H1 (cell line): Measurements from ENCODE around the gene ADGRA3. TPM values are rescaled to one million over a fixed set of nuclear protein-coding genes. Genes with fewer than 3 reads are reported as not detected.

ENCODE experiments used
- CTCF ChIA-PET: fragments of 300-600 bp; sonication (Branson Sonifier 250); formaldehyde crosslinking; loops from one replicate; lab custom pipeline; 2021; ENCODE audit not compliant: partially characterized antibody; lab: Charles Lee
- POLR2A ChIA-PET: fragments of 300-600 bp; sonication (Branson Sonifier 250); formaldehyde crosslinking; loops from one replicate; lab custom pipeline; 2021; ENCODE audit warnings: inconsistent platforms; ENCODE audit not compliant: partially characterized antibody; lab: Charles Lee
- DNase-seq, 2 experiments: peaks; one replicate each; pipeline versions ENCODE4 v3.0.0 to v3.0.0-alpha.2; 2010 to 2022; ENCODE audit warnings: low spot score in 2 of 2, low read depth in 1 of 2, mixed read lengths in 1 of 2
- FAIRE-seq: peaks from 2 replicates; lab custom pipeline; 2011; peaks lifted over from hg19 to GRCh38; lab: Jason Lieb, UNC
- H2AFZ ChIP-seq: 2 replicates; pipeline ENCODE4 v1.8.1; 2012; ENCODE audit warnings: low read length, inconsistent platforms
- H2AK5ac ChIP-seq: 2 replicates; pipeline ENCODE4 v1.6.1; 2013; ENCODE audit warnings: low read depth, low read length
- H2BK120ac ChIP-seq: replicated peaks from 2 replicates; pipeline ENCODE3; 2013; ENCODE audit warnings: low read depth, low read length, inconsistent platforms
- H2BK12ac ChIP-seq: 2 replicates; pipeline ENCODE4 v1.6.1; 2013; ENCODE audit warnings: low read depth, low read length
- H2BK15ac ChIP-seq: 2 replicates; pipeline ENCODE4 v1.6.1; 2013; ENCODE audit warnings: low read length
- H2BK20ac ChIP-seq: 2 replicates; pipeline ENCODE4 v1.6.1; 2013; ENCODE audit warnings: low read length
- H2BK5ac ChIP-seq: 2 replicates; pipeline ENCODE4 v1.6.1; 2013; ENCODE audit warnings: low read depth, low read length
- H3K14ac ChIP-seq: 2 replicates; pipeline ENCODE4 v1.6.1; 2013; ENCODE audit warnings: inconsistent platforms; ENCODE audit not compliant: insufficient read length
- H3K18ac ChIP-seq: 2 replicates; pipeline ENCODE4 v1.6.1; 2013; ENCODE audit warnings: low read length; ENCODE audit errors: extremely low read depth
- H3K23ac ChIP-seq: 2 replicates; pipeline ENCODE4 v1.6.1; 2013; ENCODE audit warnings: inconsistent platforms; ENCODE audit not compliant: insufficient read length
- H3K23me2 ChIP-seq: 2 replicates; pipeline ENCODE4 v1.6.1; 2013; ENCODE audit warnings: low read depth, low read length
- H3K27ac ChIP-seq: 2 replicates; pipeline ENCODE4 v1.6.1; 2011; ENCODE audit warnings: low read depth, low read length, inconsistent platforms
- H3K27me3 ChIP-seq, 4 experiments: replicated peaks in 1 of 4; 1 replicate in 1 of 4; 2 replicates in 3 of 4; pipeline versions ENCODE4 v1.6.1 to v1.8.1; 2011 to 2013; ENCODE audit warnings: low read length in 3 of 4, mild to moderate bottlenecking in 3 of 4, inconsistent platforms in 2 of 4, mixed read lengths in 2 of 4, moderate library complexity in 1 of 4; ENCODE audit not compliant: control insufficient read depth in 3 of 4, insufficient read depth in 3 of 4; ENCODE audit errors: extremely low read depth in 1 of 4
- H3K36me3 ChIP-seq, 4 experiments: 2 replicates each; pipeline versions ENCODE4 v1.6.1 to v1.8.1; 2011 to 2013; ENCODE audit warnings: mild to moderate bottlenecking in 4 of 4, low read length in 3 of 4, moderate library complexity in 2 of 4, control low read depth in 1 of 4, inconsistent platforms in 1 of 4; ENCODE audit not compliant: insufficient read depth in 4 of 4, control insufficient read depth in 2 of 4
- H3K4ac ChIP-seq: replicated peaks from 2 replicates; pipeline ENCODE3; 2013; ENCODE audit warnings: low read length, low read depth, mixed read lengths, inconsistent platforms; ENCODE audit not compliant: insufficient read length
- H3K4me1 ChIP-seq, 4 experiments: replicated peaks in 1 of 4; 1 replicate in 1 of 4; 2 replicates in 3 of 4; pipeline versions ENCODE4 v1.6.1 to v1.8.1; 2011 to 2013; ENCODE audit warnings: low read length in 3 of 4, inconsistent platforms in 2 of 4, mixed read lengths in 1 of 4; ENCODE audit not compliant: insufficient read depth in 4 of 4, control insufficient read depth in 3 of 4
- H3K4me2 ChIP-seq, 2 experiments: 2 replicates each; pipeline versions ENCODE4 v1.6.1 to v1.8.1; 2011 to 2013; ENCODE audit warnings: low read depth in 2 of 2, low read length in 2 of 2, control low read depth in 1 of 2, inconsistent platforms in 1 of 2, mild to moderate bottlenecking in 1 of 2; ENCODE audit not compliant: insufficient read depth in 1 of 2
- H3K4me3 ChIP-seq, 4 experiments: fragments of 200-600, 300-600 bp in 1 of 4; sonication (generic), shearing (Covaris generic), sonication (Bioruptor Twin) in 1 of 4; 2 replicates each; pipeline versions ENCODE4 v1.5.1 to v1.8.1; 2011 to 2016; ENCODE audit warnings: low read length in 4 of 4, low read depth in 3 of 4, control low read depth in 2 of 4, inconsistent platforms in 2 of 4, mild to moderate bottlenecking in 2 of 4, mixed read lengths in 1 of 4, moderate library complexity in 1 of 4; ENCODE audit not compliant: insufficient read depth in 2 of 4; ENCODE audit errors: extremely low read depth in 1 of 4
- H3K56ac ChIP-seq: replicated peaks from 2 replicates; pipeline ENCODE3; 2013; ENCODE audit warnings: low read depth, mild to moderate bottlenecking, mixed read lengths, low read length, inconsistent platforms; ENCODE audit not compliant: insufficient read length
- H3K79me1 ChIP-seq: 2 replicates; pipeline ENCODE4 v1.6.1; 2013; ENCODE audit warnings: low read depth, low read length, control low read depth
- H3K79me2 ChIP-seq, 2 experiments: 2 replicates each; pipeline versions ENCODE4 v1.6.1 to v1.8.1; 2012 to 2013; ENCODE audit warnings: low read length in 2 of 2, mild to moderate bottlenecking in 2 of 2, inconsistent platforms in 1 of 2; ENCODE audit not compliant: insufficient read depth in 2 of 2, control insufficient read depth in 1 of 2
- H3K9ac ChIP-seq, 4 experiments: replicated peaks in 1 of 4; 1 replicate in 1 of 4; 2 replicates in 3 of 4; pipeline versions ENCODE4 v1.6.1 to v1.8.1; 2011 to 2013; ENCODE audit warnings: low read depth in 3 of 4, low read length in 3 of 4, control low read depth in 2 of 4, mild to moderate bottlenecking in 2 of 4, moderate library complexity in 2 of 4, inconsistent platforms in 1 of 4; ENCODE audit errors: extremely low read depth in 1 of 4
- H3K9me3 ChIP-seq, 2 experiments: 2 replicates each; pipeline versions ENCODE4 v1.6.1 to v1.8.1; 2012 to 2013; ENCODE audit warnings: mild to moderate bottlenecking in 2 of 2, moderate library complexity in 2 of 2, control low read depth in 1 of 2, inconsistent platforms in 1 of 2, low read depth in 1 of 2, low read length in 1 of 2, mixed read lengths in 1 of 2; ENCODE audit not compliant: insufficient read depth in 2 of 2
- H4K20me1 ChIP-seq, 2 experiments: replicated peaks in 1 of 2; 2 replicates each; pipeline versions ENCODE3 to v1.8.1; 2011 to 2013; ENCODE audit warnings: inconsistent platforms in 2 of 2, low read length in 2 of 2, mild to moderate bottlenecking in 1 of 2; ENCODE audit not compliant: insufficient read depth in 2 of 2, control insufficient read depth in 1 of 2
- H4K5ac ChIP-seq: 2 replicates; pipeline ENCODE4 v1.6.1; 2013; ENCODE audit warnings: low read length, low read depth, mixed read lengths, inconsistent platforms; ENCODE audit not compliant: insufficient read length
- H4K8ac ChIP-seq: 2 replicates; pipeline ENCODE4 v1.8.0; 2013; ENCODE audit warnings: mild to moderate bottlenecking, moderate library complexity, low read length, inconsistent platforms; ENCODE audit not compliant: insufficient read depth; ENCODE audit errors: extremely low read depth
- H4K91ac ChIP-seq: replicated peaks from 2 replicates; pipeline ENCODE3; 2013; ENCODE audit warnings: low read length, mixed read lengths, inconsistent platforms; ENCODE audit not compliant: insufficient read length
- HDAC2 ChIP-seq, 2 experiments: fragments of 300-600 bp in 1 of 2; sonication (generic) in 1 of 2; IDR thresholded peaks; 2 replicates each; pipeline ENCODE4 v1.6.1; 2011 to 2012; ENCODE audit warnings: low read depth in 2 of 2, low read length in 2 of 2, mild to moderate bottlenecking in 2 of 2, moderate library complexity in 2 of 2, borderline replicate concordance in 1 of 2, inconsistent platforms in 1 of 2
- WGBS, 2 experiments: shearing (Covaris generic) in 1 of 2; methylation state at CpG; one replicate each; pipeline versions ENCODE4 v1.1.6 to v1.1.7; 2013 to 2015; ENCODE audit warnings: low lambda C conversion rate in 2 of 2, mixed read lengths in 2 of 2, inconsistent platforms in 1 of 2, low coverage in 1 of 2, missing lambda C conversion rate in 1 of 2; ENCODE audit not compliant: insufficient replicate concordance in 2 of 2, insufficient coverage in 1 of 2, insufficient read length in 1 of 2; ENCODE audit errors: extremely low coverage in 1 of 2, missing lambda C conversion rate in 1 of 2; 5-methylcytosine and 5-hydroxymethylcytosine counted together
- polyA plus RNA-seq, 7 experiments: library from polyadenylated mRNA; depleted of rRNA in 3 of 7; stranded (reverse) in 5 of 7; unstranded in 2 of 7; fragments of >200 nt in 5 of 7; fragments of 200-250 nt in 2 of 7; gene quantifications; 1 replicate in 5 of 7; 2 replicates in 1 of 7; 4 replicates in 1 of 7; pipeline versions ENCODE4 v1.2.1 to v1.2.3, GENCODE V29; 2011 to 2013; ENCODE audit warnings: missing spikeins in 2 of 7, mixed read lengths in 2 of 7
- total RNA-seq: library from RNA; stranded (reverse); fragmentation: NEBNext Ultra II Directional; extraction: Animal tissue kit (Norgen Biotek cat#: 25700); gene quantifications from 2 replicates; pipeline ENCODE4 v1.2.1, GENCODE V29; 2021

Gene ADGRA3
- total and polyA plus RNA-seq, 2 of the 8 experiments (the other 6 are each of a cell fraction or from before 2014, with no cell fraction given): 31.5 to 63.0 TPM

DNA sequence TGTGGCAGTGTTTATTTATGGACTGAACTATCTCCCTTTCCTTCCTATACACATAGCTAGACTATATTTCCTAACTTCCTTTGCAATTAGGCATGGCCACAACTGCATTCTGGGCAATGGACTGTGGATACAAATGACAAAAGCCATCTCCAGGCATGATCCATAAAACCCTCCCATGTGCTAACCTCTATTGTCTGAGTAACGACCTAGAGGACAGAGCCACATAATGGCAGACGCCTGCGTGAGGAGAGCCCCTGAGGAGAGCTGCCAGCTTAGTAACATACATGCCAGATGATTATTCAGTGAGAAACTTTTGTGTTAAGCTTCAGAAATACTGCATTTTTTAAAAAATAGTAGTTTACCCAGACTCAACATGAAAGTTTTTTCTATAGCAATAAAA is 142.9 kb downstream of the ADGRA3 start:
- Histone ChIP-seq H4K91ac (no peak overlapping the region), H2AK5ac (no peak overlapping the region), H4K8ac (no peak overlapping the region), H3K18ac (no peak overlapping the region), H3K14ac (no peak overlapping the region), H2BK120ac (no peak overlapping the region), H4K20me1 (no peaks in the 10 kb centered on the region), H2BK5ac (no peak overlapping the region), H2BK12ac (no peak overlapping the region), H3K4me1 (no peaks in the 10 kb centered on the region), H3K27me3 (no peaks in the 10 kb centered on the region), H3K9ac (no peak overlapping the region), H2AFZ (no peak overlapping the region), H4K5ac (no peak overlapping the region), H3K36me3 (no peaks in the 10 kb centered on the region), H3K4ac (no peak overlapping the region), H3K23me2 (no peaks in the 10 kb centered on the region), H3K4me3 (no peak overlapping the region), H3K56ac (no peak overlapping the region), H3K27ac (no peak overlapping the region), H3K23ac (no peak overlapping the region), H3K4me2 (no peak overlapping the region), H3K79me1 (no peaks in the 10 kb centered on the region), H2BK15ac (no peak overlapping the region), H3K79me2 (no peaks in the 10 kb centered on the region), H2BK20ac (no peak overlapping the region), H3K9me3 (no peaks in the 10 kb centered on the region)
- WGBS, 2 experiments: 92% methylated on average over 3 of the region's 3 CpGs; no CpG with 5 or more reads in 1 of the 2 experiments
- no peak for FAIRE-seq
- ChIA-PET CTCF (interaction anchor here (0.7 to 2.8 kb wide), 7 partner anchors 15 to 583 kb away, joined by 3 to 8 read pairs (median 3); no protein-coding TSS in a partner anchor), POLR2A (no interaction called here)
- DNase-seq: no peak
- TF ChIP-seq HDAC2 (IDR thresholded peaks at IDR 0.05; ENCODE audit: borderline replicate concordance in 1 of 2, low read depth in 2 of 2, low read length in 2 of 2): no peak
